Measurements from ENCODE around the gene CCNY.
"Not testable (repeated sequence)": the region's sequence is repeated elsewhere in the genome, so short reads cannot be mapped to it uniquely, and the experiment has no call there.

CCNY gene

DNA sequence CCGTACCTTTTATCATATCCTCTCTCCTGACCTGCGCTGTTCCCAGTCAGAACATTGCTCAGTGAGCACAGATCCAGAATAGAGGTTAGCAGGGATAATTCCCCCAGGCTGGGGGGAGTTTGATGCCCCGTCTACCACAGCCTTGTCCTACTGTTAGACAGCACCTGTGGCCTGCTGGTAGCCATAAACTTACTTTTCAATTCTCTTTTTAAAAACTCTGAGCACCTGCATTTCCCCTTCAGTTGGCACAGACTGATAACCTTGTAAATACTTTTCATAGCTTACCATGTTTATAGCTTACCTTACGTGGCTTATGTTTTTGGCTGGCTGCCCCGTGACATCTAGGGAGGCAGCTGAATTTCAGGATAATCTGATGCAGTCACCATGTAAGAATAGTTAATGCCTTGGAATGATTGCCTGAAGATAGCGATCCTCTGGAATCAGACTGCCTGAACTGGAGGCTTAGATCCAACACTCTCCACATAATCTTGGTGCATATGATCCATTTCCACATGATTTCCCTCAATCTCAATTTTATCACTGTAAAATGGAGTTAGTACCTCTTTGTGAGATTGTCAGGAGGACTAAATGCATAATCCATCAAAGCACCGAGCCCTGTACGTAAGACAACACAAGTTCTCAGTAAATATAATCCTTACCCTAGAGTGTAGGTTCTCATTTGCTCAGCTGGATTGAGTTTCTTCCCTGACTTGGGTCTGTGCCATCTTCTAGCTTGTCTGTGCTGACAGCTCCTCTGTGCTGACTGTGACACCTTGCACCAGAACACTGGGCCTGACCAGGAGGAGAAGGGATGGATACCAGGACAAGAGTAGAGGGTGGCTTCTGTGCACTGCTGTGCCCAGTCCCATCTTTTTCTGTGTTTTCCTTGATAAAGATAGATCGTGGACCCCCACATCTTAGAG is 157.1 kb downstream of the CCNY start:
- DNase-seq, result no peak

DNA sequence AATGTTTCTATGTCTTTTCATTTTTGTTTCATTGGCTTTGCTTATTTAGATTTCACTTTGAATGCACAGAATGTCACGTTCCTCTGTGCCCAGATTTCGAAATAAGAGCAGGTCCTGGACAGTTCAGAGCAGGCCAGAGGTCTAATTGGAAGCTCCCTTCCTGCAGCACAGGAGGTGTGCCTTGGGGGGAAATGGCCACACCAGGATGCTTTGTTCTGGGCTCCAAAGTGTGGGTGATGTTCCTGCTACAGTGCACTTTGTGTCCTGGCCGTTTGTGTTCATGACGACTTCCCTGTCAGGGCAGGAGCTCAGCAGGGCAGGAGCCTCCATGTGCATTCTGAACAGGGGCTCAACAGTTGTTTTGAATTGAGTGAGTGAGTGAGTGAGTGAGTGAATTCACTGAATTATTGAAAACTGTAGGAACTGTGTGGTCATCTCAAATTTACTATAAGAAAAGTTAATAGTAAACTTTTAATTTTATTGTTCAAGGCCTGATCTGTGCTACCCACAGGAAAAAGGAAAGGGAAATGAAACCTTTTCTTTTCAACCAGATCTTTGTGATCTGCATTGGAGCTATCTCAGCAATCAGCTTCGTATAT is 159.3 kb downstream of the CCNY start:
- no peak for DNase-seq

DNA sequence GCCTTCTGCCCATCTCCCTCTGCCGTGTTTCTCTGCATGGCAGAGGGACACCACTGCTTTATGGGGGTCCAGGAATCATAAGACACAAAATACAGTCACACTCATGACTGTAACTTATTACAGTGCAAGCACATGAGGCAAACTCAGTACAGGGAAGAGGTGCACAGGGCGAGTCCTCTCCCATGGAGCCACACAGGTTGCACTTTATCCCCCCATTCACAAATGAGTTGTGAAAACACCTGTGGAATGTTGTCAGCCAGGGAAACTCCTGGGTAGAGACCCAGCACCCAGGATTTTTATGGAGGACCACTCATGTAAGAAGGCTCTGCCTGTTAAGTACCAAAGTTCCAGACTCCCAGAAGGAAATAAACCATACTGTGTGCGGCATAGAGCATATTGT is 161.6 kb downstream of the CCNY start:
- no peak for DNase-seq

DNA sequence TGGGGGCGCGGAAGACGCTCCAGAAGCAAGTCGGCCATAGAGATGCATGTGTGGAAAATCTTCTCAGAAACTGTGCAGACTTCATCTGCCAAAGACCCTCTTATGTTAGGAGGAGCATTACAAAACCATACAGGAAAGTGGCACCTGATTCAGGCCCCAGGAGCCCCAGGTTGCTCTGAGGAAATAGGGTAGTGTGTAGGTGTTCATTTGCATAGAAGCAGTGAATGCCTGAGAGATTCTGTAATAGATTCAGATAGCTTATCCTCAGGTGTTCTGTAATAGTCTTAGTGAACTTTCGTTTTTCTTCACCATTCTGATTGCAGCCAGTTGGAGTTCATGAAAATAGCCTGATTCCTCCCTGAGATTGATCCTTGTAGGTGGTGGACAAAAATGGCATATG is 162.4 kb downstream of the CCNY start:
- no peak for DNase-seq

DNA sequence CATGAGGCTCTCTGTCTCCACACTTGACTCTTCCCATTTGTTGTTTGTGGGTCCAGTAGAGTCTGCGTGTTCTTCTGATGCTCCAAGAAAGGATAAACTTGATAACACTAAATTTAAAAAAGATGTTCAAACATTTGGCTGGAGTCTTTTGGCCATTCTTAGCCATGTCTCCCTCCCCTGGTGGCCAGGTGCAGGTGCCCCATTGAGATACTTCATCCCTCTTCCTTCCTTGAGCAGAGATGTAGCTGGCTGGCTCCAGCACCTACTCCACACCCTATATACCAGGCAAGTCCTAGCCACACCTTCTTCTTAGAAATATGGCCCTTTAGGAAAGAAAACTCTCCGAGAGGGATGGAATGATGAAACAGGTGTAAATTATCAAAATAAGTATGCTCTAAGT is 165.6 kb downstream of the CCNY start:
- DNase-seq, result no peak

DNA sequence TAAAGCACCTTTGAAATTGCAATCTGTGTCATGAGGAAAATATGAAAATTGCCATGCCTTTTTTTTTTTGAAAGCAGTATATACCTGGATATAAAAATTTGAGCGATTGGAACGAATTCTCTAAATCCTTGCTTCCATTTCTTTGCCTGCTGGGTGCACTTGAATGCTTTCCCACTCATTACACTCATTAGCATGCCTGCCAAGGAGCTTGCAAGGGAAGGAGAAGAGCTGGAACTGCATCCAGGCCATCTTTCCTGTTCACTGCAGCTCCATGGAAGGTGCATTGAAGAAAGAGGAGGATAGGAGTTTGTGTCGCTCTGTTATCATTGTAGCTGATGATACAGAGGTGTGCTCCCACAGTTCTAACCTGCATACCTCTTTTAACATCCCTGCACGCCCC is 166.4 kb downstream of the CCNY start:
- DNase-seq, result no peak

DNA sequence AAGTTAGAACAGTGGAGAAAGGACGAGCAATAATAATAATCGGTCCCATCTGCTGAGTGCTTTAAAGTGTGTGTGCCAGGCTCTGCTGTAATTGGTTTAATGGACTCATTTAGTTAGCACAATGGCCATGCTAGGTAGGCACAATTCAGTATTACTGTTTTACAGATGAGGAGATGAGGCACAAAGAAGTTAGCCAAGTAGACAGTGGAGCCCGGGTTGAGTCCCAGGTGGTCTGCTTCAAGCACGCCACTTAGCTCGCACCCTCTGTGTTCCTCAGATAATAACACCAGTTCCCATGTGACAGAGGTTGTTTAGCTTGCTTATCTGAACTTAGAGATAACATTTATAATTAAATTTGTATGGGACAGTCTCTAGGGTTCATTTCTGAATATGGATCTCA is 167.3 kb downstream of the CCNY start:
- DNase-seq, result no peak

DNA sequence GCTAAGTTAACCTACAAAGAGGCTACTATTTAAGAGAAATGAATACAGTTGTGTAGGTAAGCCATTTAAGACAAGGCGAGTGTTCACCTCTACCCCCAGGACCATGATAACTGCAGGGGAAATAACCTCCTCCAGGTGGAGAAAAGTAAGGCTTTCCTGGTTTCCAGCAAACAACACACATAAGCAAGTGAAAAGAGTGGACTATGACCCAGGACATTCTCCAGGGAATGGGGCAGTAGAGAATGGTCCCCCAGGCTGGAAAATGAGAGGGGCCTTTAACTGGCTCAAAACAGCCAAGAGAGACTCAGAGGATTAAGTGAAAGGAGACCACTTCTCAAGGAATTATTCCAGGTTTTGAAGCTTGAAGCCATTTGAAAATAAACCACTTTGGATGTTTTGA is 167.8 kb downstream of the CCNY start:
- DNase-seq, result no peak

DNA sequence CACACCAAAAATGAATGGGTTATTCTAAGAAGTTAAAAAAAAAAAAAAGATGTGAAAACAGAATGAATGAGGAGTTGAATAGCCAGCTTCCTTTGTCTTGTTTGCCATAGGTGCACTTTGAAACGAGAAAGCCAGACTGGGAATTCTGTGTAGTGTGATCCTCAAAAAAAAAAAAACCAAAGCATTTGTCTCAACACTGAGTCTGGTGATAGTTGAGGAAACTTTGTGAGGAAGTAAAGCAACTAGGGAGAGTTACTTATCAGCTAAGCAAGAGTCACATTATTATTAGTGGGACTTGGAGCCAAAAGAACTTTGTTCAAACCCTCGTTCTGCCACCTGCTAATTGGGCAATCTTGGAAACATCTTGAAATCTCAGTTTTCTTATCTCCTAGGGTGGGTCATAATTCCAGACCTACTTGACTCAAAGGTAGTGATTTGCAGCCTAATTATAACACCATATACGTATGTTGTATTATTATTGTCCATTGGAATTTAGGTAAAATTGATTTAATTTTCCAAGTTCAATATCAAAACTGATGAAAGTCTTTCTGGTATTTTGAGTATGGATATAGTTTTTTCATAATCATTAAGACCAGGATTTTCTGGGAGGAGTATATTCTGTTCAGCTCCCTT is 169.0 kb downstream of the CCNY start:
- no peak for DNase-seq

DNA sequence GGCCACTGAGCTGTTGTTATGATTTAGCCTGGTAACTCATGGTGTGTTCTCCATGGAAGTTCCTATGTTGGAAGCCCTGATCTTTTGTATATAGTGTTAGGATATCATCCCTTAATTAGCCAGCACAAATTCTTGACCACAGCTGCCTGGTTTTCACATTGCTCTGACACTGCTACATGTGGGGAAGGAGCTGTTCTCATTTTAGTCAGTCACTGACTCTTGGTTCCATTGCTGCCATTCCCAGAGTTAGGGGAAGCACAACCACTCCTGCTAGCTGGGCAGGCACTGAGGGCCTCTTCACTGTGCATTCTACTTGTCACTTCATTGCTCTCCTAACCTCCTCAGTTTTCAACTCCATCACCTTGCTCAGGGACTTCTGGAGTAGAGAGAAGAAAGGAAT is 170.4 kb downstream of the CCNY start:
- DNase-seq, result no peak

DNA sequence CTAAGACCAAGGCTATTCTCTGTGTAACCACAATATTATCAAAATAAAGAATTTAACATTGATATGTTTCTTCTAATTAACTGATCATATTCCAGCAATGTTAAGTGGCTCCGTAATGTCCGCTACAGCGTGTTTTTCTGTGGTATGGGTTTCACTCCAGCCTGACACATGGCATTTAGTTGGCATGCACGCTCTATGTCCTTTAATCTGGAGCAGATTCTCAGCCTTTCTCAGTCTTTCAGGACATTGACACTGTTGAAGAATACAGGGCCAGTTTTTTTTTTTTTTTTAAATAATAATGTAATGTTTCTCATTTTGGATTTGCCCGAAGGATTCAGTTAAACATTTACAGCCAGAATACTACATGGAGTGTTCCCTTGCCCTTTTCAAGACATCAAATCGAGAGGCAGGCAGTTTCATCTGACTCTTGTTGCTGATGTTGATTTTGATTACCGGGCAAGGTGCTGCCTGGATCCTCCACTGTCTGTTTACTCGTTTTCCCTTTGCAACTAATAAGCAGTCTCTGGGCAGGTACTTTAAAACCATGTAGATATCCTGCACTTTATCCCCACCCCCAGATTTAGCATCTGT is 171.3 kb downstream of the CCNY start:
- DNase-seq, result no peak

DNA sequence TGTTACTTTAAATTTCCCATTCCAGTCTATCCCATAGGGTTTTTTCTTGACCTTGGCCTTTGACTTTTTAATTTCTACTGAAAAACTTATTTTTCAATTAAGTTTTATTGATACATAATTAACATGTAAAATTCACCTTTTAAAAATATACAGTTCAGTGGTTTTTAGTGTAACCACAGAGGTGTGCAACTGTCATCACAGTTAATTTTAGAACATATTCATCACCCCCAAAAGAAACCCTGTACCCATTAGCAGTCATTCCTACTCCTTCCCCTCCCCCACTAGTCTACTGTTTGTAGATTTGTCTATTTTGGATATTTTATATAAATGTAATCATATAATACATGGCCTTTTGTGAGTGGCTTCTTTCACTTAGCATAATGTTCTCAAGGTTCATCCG is 172.3 kb downstream of the CCNY start:
- no peak for DNase-seq

DNA sequence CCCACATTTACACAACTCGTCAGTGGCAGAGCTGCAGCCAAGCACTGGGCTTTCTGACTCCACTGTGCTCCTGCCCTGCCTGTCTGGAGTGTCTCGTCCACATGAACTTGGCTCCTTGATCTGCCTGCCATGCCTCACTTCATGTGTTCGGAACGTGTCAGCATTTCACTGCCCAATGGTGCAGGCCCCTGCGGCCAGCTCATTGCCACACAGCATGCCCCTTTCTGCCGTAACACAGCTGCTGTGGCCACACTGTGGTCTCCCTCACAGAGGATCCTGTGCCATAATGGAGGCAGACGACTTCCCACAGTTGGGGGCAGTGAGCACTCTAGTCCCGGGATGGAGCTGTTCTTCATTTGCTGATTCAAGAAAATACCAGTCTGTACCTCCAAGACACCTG is 174.6 kb downstream of the CCNY start:
- DNase-seq, result no peak

DNA sequence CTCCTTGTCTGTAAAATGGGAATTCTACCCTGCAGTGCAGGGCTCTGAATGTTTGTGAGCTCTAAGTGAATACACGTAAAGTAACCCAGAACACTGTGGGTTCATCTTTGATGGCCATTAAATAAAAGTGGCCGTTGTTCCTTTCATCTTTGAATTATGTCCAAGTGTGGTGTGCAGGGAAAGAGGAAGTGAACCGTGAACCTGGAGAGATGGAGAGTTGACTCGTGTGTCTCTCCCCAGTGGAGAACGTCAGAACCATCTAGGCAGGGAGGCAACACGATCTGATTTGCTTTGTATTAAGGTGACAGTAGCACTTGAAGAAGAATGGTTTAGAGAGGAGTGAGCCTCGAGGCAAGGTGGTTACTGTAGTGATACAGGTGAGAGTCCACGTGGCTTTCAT is 175.3 kb downstream of the CCNY start:
- no peak for DNase-seq

DNA sequence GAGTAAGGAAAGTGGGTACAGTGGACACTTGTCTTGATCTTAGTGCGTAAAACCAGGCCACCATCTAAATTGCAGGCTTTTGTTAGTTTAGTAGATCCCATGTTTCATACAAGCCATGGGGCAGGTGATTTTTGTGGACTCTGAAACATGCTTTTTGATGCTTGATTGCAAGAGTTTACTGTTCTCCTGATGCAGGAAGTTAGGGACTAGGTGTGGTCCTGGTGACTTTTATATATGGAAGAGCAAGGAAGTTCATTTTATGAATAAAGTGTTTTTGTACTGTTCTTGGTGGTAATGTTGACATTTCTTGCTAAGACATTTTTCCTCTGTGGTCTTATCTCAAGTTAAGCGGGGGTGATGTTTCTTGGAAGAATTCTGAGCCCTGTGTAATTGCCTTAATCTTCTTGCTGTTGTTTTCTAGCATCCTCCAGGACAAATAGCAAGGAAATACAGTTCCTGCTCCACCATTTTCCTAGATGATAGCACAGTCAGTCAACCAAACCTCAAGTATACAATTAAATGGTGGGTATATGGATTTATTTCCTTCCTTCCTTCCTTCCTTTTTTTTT is 179.9 kb downstream of the CCNY start:
- no peak for DNase-seq

DNA sequence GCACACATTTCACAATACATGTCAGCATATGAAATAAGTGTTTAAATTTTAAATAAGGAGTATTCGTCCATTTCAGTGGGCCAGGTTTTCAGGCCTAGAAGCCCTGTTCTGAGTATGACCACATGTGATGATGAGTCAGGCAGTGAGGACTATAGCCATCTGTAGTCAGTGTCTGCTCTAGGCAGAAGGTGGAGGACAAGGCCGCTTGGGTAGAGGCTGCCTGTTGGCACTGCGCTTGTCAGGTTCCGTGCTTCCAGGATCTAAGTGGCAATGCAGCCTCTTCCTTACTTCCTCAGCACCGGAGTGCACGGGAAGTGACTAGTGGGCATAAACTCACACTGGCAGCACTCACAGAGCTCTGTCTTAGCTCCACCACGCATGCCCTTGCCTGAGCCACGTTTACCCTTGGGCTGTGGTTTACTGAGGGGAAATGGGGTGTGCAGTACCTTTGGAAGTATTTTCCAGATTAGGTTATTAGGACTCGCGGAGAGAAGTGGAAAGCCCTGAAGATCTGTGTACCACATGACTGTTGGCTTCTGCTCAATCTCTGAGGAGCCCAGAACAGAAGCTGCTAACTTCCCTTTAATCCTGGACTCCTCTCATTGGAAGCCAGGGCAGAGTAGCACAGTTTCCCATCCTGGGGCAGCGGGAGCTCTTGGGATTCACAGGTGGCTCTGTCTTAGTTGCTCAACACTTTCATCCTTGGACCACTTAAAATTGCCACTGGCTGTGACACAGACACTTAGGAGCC is 181.3 kb downstream of the CCNY start:
- DNase-seq, result no peak

DNA sequence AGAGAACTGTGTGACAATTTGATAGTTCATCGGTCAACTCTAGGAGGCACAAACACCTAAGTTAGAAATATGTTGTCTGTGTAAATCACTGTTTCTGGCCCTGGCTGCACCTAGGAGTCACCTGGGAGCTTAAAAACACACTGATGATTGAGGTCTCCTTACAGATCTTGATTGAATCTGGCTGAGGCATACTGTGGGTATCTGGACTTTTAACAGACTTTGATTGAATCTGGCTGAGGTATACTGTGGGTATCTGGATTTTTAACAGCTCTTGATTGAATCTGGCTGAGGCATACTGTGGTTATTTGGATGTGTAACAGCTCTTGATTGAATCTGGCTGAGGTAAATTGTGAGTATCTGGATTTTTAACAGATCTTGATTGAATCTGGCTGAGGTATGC is 181.9 kb downstream of the CCNY start:
- DNase-seq, result not testable (repeated sequence)

DNA sequence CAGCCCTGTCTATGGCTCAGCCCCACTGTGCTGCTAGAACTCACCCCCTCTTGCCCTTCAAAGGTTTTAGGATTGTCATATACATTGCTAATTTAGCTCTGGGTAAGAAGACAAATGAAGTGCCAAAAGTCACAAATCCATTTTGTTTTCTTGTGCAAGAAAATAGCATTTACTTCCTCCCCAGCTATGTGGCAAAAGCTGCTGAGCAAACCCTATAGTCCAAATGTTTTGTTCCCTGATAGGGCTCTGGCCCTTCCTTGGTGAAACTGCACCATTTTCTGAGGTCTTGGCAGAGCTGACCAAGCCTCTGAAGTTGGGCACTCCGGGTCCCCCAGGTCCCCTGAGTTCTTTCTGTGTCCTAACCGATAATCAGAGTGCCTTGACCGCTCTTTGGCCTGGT is 184.7 kb downstream of the CCNY start:
- DNase-seq, result no peak

DNA sequence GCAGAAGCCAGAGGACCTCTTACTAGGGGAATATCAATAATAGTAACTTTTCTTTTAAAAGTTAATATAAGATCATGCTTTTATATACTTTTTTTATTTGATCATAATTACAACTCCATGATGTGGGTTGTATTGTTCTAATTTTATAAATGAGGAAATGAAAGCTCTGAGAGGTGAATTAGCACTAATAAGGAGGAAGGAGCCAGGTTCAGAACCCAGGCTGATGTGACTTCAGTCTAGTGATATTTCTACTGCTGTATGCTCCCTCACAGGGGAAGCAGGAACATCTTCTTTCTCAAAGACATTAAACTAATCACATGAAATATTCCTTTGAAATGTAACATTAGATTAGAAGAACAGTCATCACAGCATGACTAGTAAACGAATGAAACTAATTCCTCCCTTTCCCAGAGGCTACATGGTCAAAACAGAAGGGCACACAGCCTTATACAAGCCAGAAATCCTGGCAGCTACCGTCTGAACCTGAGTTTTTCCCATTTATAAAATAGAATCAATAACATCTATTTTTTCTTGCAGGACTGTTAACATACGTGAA is 187.4 kb downstream of the CCNY start:
- no peak for DNase-seq

DNA sequence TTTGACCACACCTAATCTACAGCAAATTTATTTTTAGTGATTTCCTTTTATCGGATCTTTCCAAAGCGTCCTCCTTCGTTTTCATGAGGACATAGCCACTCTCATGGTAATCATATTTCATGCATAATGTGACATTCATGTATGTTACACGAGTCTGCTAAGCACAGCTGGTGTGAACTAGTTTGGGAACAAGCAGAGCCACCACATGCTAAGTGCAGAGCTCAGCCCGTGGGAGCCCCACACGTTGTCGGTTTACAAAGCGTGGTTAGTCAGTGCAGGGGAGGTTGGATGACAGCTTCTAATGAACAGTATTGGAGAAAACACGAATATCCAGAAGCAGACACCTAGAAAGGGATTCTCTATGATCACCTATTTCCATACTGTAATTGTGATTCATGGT is 190.4 kb downstream of the CCNY start:
- no peak for DNase-seq

DNA sequence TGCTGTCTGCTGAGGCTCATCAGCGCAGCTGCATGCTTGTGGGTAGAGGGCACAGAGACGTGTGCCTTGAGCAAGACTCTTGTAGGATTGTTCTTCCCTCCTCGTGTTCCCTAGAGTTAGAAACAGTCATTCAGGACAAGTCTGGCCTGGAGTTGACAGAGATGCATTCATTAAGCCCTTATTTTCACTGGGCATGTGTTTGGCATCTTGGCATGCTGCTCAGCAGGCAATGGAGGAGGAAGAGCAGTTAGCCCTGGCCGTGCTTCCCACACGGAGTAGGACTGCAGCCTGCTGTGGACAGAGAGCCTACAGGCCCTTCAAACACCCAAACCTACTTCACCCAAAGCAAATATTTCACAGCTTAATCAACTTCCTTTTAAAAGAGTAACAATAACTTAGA is 195.8 kb downstream of the CCNY start:
- DNase-seq, result no peak

DNA sequence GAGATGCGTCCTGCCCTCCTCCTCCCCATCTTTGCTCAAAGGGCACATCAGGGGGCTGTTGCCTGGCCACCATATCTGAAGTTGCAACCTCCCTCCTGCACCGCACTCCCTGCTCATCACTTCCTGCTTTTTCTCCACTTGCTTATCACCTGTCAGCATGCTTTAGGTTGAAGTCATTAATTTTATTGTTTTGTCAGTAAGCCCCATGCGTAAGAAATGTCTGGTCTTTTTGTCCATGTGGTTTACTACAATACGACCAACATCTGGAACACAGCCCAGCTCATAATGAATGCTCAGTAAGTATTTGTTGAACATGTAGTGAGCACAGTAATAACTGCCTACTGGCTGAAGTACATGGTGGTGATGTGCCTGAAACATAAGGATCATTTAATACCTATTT is 197.3 kb downstream of the CCNY start:
- no peak for DNase-seq
